WTC11 (cell line): Measurements from ENCODE around the gene CCDC34. TPM values are rescaled to one million over a fixed set of nuclear protein-coding genes. Genes with fewer than 3 reads are reported as not detected.
A peak's percentile ranks its signal among the peaks of the same experiment; 100 is the strongest.

Experiments
- ATAC-seq: fragments of 200-7000 bp; cut with Tn5 transposase; 2 replicates; pipeline ENCODE4 v1.10.0; 2021; ENCODE audit warnings: mild to moderate bottlenecking, moderate library complexity
- CTCF ChIA-PET: fragments of 300-600 bp; sonication (Branson Sonifier 250); formaldehyde crosslinking; loops from one replicate; lab custom pipeline; 2021; ENCODE audit warnings: antibody characterized with exemption; lab: Charles Lee
- POLR2A ChIA-PET: fragments of 350-600 bp; sonication (Branson Sonifier 250); formaldehyde crosslinking; loops from one replicate; lab custom pipeline; 2021; ENCODE audit warnings: antibody characterized with exemption; lab: Charles Lee
- DNase-seq: peaks from one replicate; pipeline ENCODE4 v3.0.0; 2021; ENCODE audit warnings: low spot score
- H3K27ac Mint-ChIP-seq: 2 replicates; pipeline ENCODE4 v1.8.0; 2021; ENCODE audit warnings: mixed read lengths
- H3K27me3 Mint-ChIP-seq: 2 replicates; pipeline ENCODE4 v1.8.0; 2021; ENCODE audit warnings: low read depth, mild to moderate bottlenecking, moderate library complexity, mixed read lengths
- H3K36me3 Mint-ChIP-seq: 2 replicates; pipeline ENCODE4 v1.8.0; 2021; ENCODE audit warnings: mixed read lengths
- H3K4me1 Mint-ChIP-seq: 2 replicates; pipeline ENCODE4 v1.8.0; 2022; ENCODE audit warnings: mixed read lengths
- H3K4me3 Mint-ChIP-seq: 2 replicates; pipeline ENCODE4 v1.8.0; 2021; ENCODE audit warnings: mild to moderate bottlenecking, moderate library complexity, mixed read lengths
- H3K9me3 Mint-ChIP-seq: 2 replicates; pipeline ENCODE4 v1.8.0; 2021; ENCODE audit warnings: mixed read lengths
- CDX4 ChIP-seq: fragments of 250-450 bp; sonication (Bioruptor Pico); IDR thresholded peaks from 2 replicates; pipeline ENCODE4 v1.9.0; 2021; ENCODE audit warnings: moderate library complexity, mild to moderate bottlenecking, inconsistent platforms, borderline replicate concordance
- CREB1 ChIP-seq: sonication (generic); formaldehyde crosslinking; IDR thresholded peaks from 2 replicates; pipeline ENCODE4 v1.8.0; 2023; ENCODE audit warnings: mild to moderate bottlenecking, missing genetic modification reagents
- CREM ChIP-seq: sonication (generic); formaldehyde crosslinking; IDR thresholded peaks from 2 replicates; pipeline ENCODE4 v1.8.1; 2022; ENCODE audit warnings: mild to moderate bottlenecking, missing genetic modification reagents, moderate library complexity
- E2F5 ChIP-seq: sonication (generic); formaldehyde crosslinking; IDR thresholded peaks from 2 replicates; pipeline ENCODE4 v1.8.1; 2022; ENCODE audit warnings: mild to moderate bottlenecking, moderate library complexity, missing genetic modification reagents
- ERG ChIP-seq: fragments of 250-450 bp; sonication (Bioruptor Pico); IDR thresholded peaks from 2 replicates; pipeline ENCODE4 v1.8.0; 2021; ENCODE audit warnings: mild to moderate bottlenecking
- ETV6 ChIP-seq: sonication (generic); formaldehyde crosslinking; IDR thresholded peaks from 2 replicates; pipeline ENCODE4 v1.8.1; 2022; ENCODE audit warnings: mild to moderate bottlenecking, missing genetic modification reagents
- FOXK1 ChIP-seq: sonication (generic); formaldehyde crosslinking; IDR thresholded peaks from 2 replicates; pipeline ENCODE4 v1.8.0; 2022; ENCODE audit warnings: mild to moderate bottlenecking, moderate library complexity, missing genetic modification reagents
- FOXP1 ChIP-seq: sonication (generic); formaldehyde crosslinking; IDR thresholded peaks from 2 replicates; pipeline ENCODE4 v1.8.0; 2022; ENCODE audit warnings: missing genetic modification reagents, mild to moderate bottlenecking, moderate library complexity, borderline replicate concordance
- GABPB1 ChIP-seq: sonication (generic); formaldehyde crosslinking; IDR thresholded peaks from 2 replicates; pipeline ENCODE4 v1.8.1; 2023; ENCODE audit warnings: mild to moderate bottlenecking, missing genetic modification reagents
- IRF2 ChIP-seq: sonication (generic); formaldehyde crosslinking; IDR thresholded peaks from 2 replicates; pipeline ENCODE4 v1.8.0; 2022; ENCODE audit warnings: low read depth, missing genetic modification reagents, borderline replicate concordance
- JUN ChIP-seq: sonication (generic); formaldehyde crosslinking; IDR thresholded peaks from 2 replicates; pipeline ENCODE4 v1.8.0; 2023; ENCODE audit warnings: mild to moderate bottlenecking, missing genetic modification reagents
- KAT7 ChIP-seq: sonication (generic); formaldehyde crosslinking; IDR thresholded peaks from 2 replicates; pipeline ENCODE4 v1.8.1; 2023; ENCODE audit warnings: missing genetic modification reagents, mild to moderate bottlenecking, borderline replicate concordance
- NR2C2 ChIP-seq: sonication (generic); formaldehyde crosslinking; IDR thresholded peaks from 2 replicates; pipeline ENCODE4 v1.8.0; 2022; ENCODE audit warnings: mild to moderate bottlenecking, missing genetic modification reagents
- STAT6 ChIP-seq: sonication (generic); formaldehyde crosslinking; conservative IDR thresholded peaks from 2 replicates; pipeline ENCODE4 v1.8.1; 2023; ENCODE audit warnings: mild to moderate bottlenecking, low read depth, missing genetic modification reagents, moderate library complexity
- TCF7 ChIP-seq: sonication (generic); formaldehyde crosslinking; IDR thresholded peaks from 2 replicates; pipeline ENCODE4 v1.8.0; 2022; ENCODE audit warnings: mild to moderate bottlenecking, low read depth, missing genetic modification reagents, moderate library complexity
- ZNF121 ChIP-seq: sonication (generic); formaldehyde crosslinking; IDR thresholded peaks from 2 replicates; pipeline ENCODE4 v1.8.0; 2023; ENCODE audit warnings: missing genetic modification reagents
- ZNF423 ChIP-seq: fragments of 250-450 bp; sonication (Bioruptor Pico); IDR thresholded peaks from 2 replicates; pipeline ENCODE4 v2.1.2; 2022; ENCODE audit warnings: mild to moderate bottlenecking, moderate library complexity
- total RNA-seq: library from RNA; stranded (reverse); gene quantifications from 3 replicates; pipeline ENCODE4 v1.2.3, GENCODE V29; 2021
- TF ChIP-seq, protein P1 (sequence below): sonication (generic); formaldehyde crosslinking; IDR thresholded peaks from 2 replicates; pipeline ENCODE4 v1.8.1; 2023; ENCODE audit warnings: mild to moderate bottlenecking, missing genetic modification reagents, moderate library complexity
- TF ChIP-seq, protein P2 (sequence below): sonication (generic); formaldehyde crosslinking; IDR thresholded peaks from 2 replicates; pipeline ENCODE4 v1.8.1; 2022; ENCODE audit warnings: low read depth, missing genetic modification reagents, borderline replicate concordance
- TF ChIP-seq, protein P3 (sequence below): sonication (generic); formaldehyde crosslinking; IDR thresholded peaks from 2 replicates; pipeline ENCODE4 v1.8.1; 2023; ENCODE audit warnings: mild to moderate bottlenecking, missing genetic modification reagents

CCDC34 gene
- total RNA-seq, 1 experiment from 2014 or later = 23.7 TPM

DNA sequence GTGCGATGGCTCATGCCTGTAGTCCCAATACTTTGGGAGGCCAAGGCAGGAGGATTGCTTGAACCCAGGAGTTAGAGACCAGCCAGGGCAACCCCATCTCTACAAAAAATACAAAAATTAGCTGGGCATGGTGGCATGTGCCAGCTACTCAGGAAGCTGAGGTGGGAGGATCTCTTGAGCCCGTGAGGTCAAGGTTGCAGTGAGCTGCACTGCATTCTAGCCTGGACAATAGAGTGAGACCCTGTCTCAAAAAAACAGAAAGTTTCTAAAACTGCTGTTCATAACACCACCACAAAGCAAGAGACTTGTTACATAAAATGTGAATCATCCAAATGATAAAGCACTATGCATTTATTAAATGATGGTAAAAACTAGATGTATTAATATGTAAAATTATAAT lies 40.2 kb upstream of the CCDC34 start (continued):
- TF ChIP-seq IRF2 (no peak), CREM (no peak), CREB1 (CRISPR knock-in tag) (no peak)

GRCh38 chr11:27402450-27402849 lies 39.4 kb upstream of the CCDC34 start:
- ATAC-seq = no peak
- H3K4me1 Mint-ChIP-seq = peaks cover 5% of the 10 kb centered on the region
- DNase-seq = no peak
- H3K36me3 Mint-ChIP-seq = no peaks in the 10 kb centered on the region
- POLR2A ChIA-PET = no interaction called here
- no peak for TF ChIP-seq FOXP1
- TF ChIP-seq FOXK1 (CRISPR knock-in tag) = no peak
- TF ChIP-seq E2F5 (CRISPR knock-in tag) = no peak
- TF ChIP-seq IRF2 = no peak
- TF ChIP-seq, protein P1, sequence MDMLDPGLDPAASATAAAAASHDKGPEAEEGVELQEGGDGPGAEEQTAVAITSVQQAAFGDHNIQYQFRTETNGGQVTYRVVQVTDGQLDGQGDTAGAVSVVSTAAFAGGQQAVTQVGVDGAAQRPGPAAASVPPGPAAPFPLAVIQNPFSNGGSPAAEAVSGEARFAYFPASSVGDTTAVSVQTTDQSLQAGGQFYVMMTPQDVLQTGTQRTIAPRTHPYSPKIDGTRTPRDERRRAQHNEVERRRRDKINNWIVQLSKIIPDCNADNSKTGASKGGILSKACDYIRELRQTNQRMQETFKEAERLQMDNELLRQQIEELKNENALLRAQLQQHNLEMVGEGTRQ (CRISPR knock-in tag) = 0 out of 2 replicates have a peak, but pooled peaks have one; percentile 23
- TF ChIP-seq, protein P2, sequence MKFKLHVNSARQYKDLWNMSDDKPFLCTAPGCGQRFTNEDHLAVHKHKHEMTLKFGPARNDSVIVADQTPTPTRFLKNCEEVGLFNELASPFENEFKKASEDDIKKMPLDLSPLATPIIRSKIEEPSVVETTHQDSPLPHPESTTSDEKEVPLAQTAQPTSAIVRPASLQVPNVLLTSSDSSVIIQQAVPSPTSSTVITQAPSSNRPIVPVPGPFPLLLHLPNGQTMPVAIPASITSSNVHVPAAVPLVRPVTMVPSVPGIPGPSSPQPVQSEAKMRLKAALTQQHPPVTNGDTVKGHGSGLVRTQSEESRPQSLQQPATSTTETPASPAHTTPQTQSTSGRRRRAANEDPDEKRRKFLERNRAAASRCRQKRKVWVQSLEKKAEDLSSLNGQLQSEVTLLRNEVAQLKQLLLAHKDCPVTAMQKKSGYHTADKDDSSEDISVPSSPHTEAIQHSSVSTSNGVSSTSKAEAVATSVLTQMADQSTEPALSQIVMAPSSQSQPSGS (CRISPR knock-in tag) = no peak
- no peak for TF ChIP-seq NR2C2 (CRISPR knock-in tag)
- TF ChIP-seq JUN (CRISPR knock-in tag) = no peak
- CTCF ChIA-PET = no interaction called here
- no peak overlapping the region for H3K27ac Mint-ChIP-seq
- H3K27me3 Mint-ChIP-seq = no peaks in the 10 kb centered on the region
- H3K4me3 Mint-ChIP-seq = no peak overlapping the region
- no peaks in the 10 kb centered on the region for H3K9me3 Mint-ChIP-seq

DNA sequence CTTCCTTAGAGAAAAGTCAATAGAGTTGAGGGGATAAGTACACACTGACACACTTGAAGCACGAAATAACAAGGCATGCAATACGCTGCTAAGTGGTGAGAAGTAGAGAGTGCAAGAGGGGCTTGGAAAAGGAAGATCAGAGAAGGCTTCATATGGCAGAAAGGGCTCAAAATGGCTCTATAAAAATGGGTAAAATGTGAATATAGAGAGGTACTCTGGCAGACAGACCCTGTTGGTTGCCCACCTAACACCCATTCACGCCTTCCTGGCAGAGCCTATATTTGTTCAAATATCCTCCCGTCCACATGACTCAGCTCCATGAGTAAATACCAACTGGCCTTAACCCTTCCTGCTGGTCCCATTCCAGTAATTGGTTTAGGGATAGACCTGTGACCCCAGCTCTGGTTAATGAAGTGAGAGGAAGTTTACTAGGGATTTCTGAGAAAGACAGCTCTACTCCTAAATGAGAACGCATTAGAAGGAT lies 38.9 kb upstream of the CCDC34 start:
- Mint-ChIP-seq H3K36me3 (no peaks in the 10 kb centered on the region), H3K4me1 (peaks cover 11% of the 10 kb centered on the region), H3K4me3 (no peak overlapping the region), H3K9me3 (no peaks in the 10 kb centered on the region), H3K27me3 (peaks cover 4% of the 10 kb centered on the region; the same call in 1 of the 2 replicates), H3K27ac (peak overlapping the region; percentile 37; the same call in 1 of the 2 replicates)
- ChIA-PET CTCF (no interaction called here), POLR2A (no interaction called here)
- ATAC-seq (no peak), DNase-seq (no peak)
- TF ChIP-seq, protein P1 (CRISPR knock-in tag) = no peak
- TF ChIP-seq GABPB1 = peak; percentile 29; the same call in 1 of the 2 replicates

GRCh38 chr11:27401280-27401832 lies 38.3 kb upstream of the CCDC34 start:
- ATAC-seq = no peak
- Mint-ChIP-seq H3K9me3 (no peaks in the 10 kb centered on the region), H3K36me3 (no peaks in the 10 kb centered on the region), H3K4me1 (peaks cover 13% of the 10 kb centered on the region), H3K27ac (peak overlapping the region; percentile 37; the same call in 1 of the 2 replicates), H3K27me3 (peaks cover 4% of the 10 kb centered on the region; the same call in 1 of the 2 replicates), H3K4me3 (no peak overlapping the region)
- ChIA-PET CTCF (no interaction called here), POLR2A (no interaction called here)
- DNase-seq = no peak
- TF ChIP-seq TCF7 (no peak), ERG (CRISPR knock-in tag) (no peak), STAT6 (CRISPR knock-in tag) (no peak), ETV6 (CRISPR knock-in tag) (no peak), CDX4 (CRISPR knock-in tag) (no peak), ZNF423 (CRISPR knock-in tag) (no peak), KAT7 (CRISPR knock-in tag) (no peak), ZNF121 (CRISPR knock-in tag) (no peak)
- TF ChIP-seq, protein P3, sequence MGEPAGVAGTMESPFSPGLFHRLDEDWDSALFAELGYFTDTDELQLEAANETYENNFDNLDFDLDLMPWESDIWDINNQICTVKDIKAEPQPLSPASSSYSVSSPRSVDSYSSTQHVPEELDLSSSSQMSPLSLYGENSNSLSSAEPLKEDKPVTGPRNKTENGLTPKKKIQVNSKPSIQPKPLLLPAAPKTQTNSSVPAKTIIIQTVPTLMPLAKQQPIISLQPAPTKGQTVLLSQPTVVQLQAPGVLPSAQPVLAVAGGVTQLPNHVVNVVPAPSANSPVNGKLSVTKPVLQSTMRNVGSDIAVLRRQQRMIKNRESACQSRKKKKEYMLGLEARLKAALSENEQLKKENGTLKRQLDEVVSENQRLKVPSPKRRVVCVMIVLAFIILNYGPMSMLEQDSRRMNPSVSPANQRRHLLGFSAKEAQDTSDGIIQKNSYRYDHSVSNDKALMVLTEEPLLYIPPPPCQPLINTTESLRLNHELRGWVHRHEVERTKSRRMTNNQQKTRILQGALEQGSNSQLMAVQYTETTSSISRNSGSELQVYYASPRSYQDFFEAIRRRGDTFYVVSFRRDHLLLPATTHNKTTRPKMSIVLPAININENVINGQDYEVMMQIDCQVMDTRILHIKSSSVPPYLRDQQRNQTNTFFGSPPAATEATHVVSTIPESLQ = no peak
